HG03060 (cell line): ENCODE results near the gene FBN2.

Source experiments
- ATAC-seq: cut with Tn5 transposase; IDR thresholded peaks from one replicate; pipeline ENCODE4 v1.9.1; 2021; ENCODE audit warnings: low read depth, moderate number of reproducible peaks; ENCODE audit not compliant: unreplicated experiment

The FBN2 gene

DNA sequence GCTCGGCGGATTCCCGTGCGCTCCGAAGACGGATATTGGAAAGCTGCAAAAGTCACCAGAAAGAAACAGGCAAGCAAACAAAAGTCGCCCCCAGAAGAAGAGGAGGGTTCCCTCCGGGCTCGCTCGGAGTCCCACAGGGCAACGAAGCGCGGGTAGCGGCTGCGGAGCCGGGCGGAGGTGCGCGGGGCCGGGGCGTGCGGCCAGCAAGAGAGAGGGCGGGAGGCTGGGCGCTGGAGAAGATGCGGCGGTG is at the start of gene FBN2:
Gene FBN2, minus strand, starts transcription at position 246 of the 250 bp plus-strand sequence. CDS start 642 bp downstream, outside the sequence.
- ATAC-seq, result no peak

DNA sequence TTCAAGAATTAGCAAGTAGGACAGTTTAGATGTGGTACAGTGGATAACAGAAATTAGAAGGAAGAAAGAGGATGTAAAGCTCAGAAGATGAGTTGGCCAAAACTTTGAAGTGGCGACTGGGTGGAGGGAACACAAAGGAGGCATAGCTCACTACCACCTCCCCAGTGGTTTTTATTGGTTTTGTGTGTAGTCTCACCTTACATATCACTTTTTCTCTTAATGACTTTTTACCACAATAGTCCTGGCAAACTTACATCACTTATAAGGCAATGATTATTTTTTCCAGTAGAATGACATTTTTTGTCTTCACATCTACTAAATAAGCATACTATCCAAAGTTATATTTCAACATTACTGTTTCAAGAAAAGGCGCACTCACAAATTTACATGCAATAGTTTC is 49.2 kb upstream of the FBN2 start:
- no peak for ATAC-seq

DNA sequence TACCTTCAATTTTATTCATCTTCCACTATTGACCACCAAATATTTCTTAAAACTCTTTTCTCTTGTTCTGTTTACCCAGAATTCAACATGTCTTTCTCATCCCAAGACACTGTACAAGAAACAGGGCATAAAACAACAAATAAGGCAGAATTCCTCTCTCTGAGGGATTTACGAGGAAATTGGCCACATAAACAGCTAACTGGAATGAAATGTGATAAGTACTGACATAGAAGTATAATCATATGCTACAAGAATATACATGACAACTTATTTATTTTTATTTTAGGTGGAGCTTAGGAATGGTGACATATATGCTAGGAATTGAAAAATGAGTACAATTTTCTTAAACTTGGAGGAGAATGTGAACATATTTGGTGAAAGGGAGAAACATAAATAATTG is 48.8 kb upstream of the FBN2 start:
- no peak for ATAC-seq

DNA sequence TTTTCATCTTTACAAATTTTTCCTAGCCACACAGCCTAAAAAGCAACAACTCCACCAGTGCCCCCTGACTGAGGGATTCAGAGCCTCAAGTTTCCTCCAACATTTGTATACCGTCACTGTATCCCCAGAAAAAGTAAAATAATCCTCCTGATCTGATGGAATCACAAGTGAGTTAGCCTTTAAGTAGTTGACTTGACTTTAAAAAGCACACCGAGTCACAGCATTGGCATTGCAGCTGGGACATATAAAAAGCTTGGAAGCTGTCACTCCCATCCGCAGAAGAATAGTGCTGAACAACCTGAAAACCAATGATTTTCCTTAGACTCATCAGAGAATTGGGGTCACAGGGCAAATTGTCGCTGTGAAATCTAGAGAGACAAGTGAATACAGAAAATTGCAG is 41.6 kb upstream of the FBN2 start:
- ATAC-seq, result no peak

DNA sequence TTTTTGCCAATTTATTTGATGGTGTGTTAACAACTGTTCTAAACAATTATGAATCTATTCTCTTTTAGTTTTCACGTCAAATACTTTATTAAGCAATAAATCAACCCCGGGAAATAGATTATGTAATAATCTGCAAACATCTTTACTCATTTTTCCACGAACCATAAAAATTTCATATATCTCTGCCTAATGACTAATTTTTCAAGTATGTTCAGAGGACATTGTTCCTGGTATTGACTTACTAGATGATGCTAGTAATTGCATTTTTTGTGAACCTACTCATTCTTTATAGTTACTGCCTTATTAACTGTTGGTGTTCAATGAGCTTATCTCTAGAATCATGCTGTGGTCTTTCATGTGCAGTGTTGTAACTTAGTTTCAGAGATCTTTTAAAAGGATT is 41.0 kb upstream of the FBN2 start:
- ATAC-seq, result no peak

DNA sequence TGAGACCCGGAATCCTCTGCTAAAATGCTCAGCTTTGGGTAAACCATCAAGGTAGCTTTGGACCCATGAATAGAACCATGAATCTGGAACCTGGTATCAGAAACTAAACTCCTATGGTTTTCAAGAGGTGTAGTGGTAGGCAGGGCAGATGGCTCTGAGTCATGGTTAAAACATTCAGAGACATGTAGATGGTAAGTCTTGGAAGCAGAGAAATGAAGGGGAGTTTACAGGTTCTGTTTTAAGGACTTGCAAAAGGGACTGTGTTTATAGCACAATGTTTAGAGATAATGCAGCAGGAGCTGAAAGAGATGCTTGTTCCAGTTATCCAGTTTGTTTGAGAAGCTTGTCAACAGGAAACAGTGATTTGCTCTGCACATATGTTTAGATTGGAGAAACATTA is 36.0 kb upstream of the FBN2 start:
- ATAC-seq, result no peak

DNA sequence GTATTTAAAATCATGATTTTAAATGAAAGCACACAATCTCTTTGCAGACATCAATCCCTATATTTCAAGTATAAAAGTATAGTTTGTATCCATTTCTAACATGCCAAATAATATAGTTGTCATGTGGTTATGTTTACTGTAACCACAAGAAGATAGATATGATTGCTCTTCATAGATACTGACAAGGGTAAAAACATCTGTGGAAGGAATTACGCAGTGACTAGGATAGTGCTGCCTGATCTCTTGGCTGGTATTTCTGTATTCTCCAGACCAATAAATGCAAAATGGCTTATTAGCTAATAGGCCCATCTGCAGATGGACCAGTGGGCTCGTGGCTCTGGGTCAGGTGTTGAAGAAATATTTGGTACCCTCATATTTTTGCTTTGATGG is 34.9 kb upstream of the FBN2 start:
- no peak for ATAC-seq

DNA sequence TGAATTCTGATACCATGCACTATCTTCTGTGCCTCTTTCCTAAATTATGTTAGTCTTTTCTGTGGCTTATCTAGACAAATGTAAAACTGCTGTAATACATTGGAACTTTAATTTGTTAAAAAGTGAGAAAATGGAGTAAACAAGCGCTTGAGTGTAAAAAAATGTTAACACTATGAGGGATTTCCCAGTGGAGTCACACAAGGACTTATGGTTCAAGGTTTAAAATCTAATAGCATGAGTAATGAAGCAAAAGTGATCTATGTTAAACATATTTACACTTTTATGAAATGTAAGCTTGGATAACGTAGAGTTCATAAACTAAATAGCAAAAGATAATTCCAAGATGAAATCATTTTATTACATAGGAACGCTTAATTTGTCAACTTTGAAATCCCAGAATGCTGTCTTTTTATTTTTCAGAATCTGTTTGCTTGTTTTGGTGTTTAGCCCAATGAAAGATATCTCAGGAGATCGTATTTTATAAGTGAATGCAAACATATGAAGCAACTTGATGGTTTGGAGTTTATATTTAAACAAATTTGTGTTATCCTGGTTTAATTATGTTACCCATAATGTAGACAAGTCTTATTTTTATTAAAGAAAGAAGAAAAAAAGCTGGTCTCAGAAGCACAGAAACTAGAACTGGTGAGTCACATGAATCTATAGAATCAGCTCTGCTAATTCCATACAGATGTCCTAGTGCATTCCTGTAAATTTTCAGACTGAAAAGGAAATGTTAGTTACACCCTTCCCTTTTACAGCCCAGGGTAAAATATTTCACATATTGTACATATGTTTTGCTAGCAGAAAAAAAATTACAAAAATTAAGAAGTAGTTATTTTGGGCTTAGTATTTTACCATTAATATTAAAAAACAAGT is 34.2 kb upstream of the FBN2 start:
- ATAC-seq, result no peak

DNA sequence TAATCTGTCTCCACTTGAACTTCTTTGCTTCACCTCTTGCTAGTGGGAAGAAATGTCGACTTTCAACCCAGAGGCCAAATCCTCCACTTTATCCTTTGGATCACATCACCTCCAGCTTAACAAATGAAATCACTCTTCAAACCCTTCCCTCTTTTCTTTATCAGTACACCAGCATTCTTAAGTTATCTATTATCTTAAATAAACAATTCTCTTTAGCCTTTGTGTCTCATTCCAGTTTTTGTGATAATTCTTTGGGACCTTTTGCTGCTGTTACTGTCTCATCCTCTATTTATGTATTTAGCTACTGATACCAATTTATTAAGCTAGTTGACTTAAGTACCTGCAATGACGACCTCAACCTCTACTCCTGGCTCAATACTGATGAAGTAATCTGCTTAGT is 28.1 kb upstream of the FBN2 start:
- no peak for ATAC-seq

DNA sequence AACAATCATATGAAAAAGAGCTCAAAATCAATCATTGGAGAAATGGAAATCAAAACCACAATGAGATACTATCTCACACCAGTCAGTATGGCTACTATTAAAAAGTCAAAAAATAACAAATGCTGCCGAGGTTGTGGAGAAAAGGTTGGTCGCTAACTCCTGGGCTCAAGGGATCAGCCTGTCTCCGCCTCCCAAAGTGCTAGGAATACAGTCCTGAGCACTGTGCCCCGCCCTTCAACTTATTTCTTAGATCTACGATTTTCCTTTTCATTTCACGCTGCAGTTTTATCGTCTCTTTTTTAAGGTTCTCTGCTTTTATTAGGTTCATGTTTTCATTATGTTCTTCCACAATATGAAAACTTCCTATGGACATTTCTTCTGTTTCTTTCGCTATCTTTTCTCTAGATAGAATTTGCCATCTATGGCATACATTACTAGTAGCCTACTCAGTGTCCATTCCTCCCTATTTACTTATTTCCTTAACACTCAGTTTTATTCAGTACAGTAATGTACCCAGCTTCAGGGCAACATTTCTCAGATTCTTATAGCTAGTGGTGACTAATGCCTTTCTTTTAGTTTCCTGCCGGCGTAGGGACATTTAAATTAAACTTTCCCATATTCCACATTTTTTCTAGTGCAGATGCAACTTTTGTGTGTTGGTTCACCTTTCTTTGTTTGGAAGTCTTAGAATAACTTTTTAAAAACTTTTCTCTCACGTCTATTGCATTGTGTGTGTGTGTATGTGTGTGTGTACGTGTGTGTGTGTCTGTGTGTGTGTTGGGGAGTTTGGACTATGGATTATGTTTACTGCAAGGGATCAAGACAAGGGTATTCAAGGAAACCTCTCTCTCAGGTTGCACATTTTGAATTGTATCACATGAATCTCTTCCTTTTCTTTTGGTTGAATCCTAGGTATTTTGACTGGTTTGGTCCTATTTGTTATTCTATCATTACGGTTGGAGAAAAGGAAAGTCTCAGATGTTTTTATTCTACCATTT is 21.6 kb upstream of the FBN2 start:
- ATAC-seq, result no peak

DNA sequence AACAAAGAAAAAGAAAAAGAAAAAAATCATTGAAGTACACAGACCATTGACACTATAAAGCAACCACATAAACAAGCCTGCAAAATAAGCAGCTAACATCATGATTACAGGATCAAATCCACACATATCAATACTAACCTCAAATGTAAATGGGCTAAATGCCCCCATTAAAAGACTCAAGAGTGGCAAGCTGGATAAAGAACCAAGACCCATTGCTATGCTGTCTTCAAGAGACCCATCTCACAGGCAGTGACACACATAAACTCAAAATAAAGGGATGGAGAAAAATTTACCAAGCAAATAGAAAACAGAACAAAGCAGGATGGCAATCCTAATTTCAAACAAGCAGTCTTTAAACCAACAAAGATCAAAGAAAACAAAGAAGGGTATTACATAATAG is 15.7 kb upstream of the FBN2 start:
- ATAC-seq, result no peak

DNA sequence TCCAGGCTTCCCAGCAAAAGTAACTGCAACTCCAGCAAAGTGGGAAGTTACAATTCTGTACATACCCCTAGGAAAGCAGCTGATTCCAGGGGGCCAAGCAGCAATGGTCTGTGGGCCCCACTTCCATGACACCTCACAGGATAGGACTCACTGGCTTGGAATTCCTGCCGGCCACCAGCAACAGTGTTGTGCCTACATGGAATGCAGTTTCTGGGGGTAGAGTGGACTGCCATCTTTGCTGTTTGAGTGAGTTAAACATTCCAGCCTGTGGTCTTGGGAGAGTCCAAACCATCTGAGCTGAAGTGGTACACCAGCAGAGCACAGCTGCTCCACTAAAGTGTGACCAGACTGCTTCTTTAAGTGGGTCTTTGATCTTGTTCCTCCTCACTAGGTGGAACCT is 13.4 kb upstream of the FBN2 start:
- no peak for ATAC-seq

DNA sequence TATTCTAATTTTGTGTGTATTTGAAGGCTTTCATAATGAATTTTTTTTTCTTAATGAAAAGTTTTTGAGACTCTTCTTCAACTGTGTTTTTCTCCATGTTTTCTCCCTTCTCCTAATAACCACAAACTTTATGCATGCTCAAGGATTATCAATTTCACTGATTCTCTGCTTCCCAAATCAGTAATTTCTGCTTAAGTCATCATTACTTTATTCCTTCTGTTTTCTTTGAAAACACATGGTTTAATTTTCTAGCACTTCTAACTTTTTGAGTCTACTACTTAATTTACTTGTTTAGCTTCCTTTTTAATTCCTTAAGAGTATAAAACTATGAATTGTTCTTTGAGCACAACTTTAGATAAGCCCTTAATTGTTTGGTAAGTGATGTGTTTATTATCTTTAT is 11.5 kb upstream of the FBN2 start:
- no peak for ATAC-seq

DNA sequence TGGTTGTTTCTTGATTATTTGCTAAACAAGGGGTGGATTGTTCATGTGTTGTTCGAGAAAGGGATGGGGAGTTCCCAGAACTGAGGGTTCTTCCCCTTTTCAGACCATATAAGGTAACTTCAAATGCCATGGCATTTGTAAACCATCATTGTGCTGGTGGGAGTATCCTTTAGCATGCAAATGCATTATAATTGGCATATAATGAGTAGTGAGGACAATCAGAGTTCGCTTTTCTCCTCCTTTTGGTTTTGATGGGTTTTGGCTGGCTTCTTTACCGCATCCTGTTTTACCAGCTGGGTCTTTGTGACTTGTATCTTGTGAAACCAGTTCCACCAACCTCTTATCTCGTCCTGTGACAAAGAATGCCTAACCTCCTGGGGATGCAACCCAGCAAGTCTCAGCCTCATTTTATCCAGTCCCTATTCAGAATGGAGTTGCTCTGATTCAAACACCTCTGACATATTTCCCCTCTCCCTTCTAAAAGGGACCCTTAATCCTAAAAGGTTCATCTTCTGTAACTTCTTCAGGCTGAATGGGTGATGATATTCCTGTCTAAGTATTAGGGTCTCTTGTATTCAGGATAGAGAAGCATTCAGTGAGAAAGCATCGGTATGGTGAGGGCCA is 8.7 kb upstream of the FBN2 start:
- no peak for ATAC-seq

DNA sequence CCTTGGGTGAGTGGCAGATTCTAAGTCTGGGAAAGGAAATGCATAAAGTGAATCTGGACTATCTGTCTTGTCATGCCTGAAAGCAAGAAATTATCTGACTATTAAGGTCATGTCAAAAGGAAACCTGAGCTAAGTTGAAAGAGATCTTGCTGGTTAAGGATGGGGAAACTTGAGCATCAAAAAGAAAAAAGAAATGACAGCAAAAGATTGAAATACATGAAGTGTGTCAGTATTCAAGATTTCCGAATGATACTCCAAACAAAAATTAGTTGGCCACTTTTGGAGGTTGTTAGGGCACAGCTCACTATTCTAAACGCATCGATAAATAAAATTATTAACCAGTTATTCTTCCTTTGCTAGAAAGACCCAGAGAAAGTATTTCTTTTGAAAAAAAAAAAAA is 3.3 kb upstream of the FBN2 start:
- no peak for ATAC-seq

DNA sequence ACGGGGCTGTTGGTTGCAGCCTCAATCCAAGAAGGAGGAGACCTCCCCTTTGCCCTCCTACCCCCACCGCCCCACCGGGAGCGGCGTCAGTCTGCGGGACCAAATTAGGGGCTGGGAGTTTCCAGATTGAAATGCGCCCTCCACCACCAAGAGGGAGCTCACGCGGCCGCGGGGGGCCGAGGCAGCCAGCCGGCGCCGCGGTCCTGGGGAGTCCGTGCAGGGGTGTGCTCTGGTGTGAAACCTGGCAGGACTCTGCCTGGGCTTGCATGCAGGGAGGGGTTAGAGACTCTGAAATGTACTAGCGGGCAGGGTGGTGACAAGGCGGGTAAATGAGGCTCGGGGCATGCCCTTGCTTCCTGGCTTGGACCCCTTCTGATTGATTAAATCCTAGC is 989 bp upstream of the FBN2 start:
- ATAC-seq, result no peak

DNA sequence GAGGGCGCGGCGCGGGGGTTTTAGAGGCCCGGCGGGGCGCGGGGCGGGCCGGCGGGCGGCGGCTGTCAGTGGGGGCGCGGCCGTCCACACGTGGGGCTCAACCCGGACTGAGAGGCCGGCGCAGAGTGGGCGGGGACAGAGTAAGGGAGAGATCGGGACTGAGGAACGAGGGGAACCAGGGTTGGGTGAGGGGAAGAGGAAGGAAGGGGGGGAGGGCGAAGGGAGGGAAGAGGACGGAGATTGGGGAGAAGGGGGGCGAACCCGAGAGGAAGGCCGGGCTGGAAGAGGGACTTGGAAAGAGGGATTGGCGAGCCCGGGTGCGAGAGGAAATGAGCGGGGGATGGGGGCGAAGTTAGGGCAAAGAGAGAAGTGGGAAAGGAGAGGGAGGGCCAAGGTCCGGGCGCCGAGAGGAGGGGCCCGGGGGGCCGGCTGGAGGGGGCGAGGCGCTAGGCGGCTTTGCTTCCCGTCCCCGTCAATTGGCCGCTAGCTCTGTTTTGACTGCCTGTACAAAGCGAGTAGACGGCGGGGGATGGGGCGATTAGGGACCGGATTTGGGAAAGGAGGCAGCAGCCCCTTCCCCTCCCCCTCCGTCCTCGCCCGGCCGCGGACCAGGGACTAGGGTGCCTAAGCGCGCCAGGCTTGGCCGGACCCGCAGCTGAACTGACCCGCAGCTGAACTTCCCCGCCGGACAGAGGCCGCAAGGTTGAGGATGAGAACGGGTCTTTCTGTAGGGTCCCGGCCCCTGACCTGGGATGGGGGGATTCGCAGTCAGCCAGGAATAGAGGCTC is 399 bp upstream of the FBN2 start:
- ATAC-seq, result no peak

DNA sequence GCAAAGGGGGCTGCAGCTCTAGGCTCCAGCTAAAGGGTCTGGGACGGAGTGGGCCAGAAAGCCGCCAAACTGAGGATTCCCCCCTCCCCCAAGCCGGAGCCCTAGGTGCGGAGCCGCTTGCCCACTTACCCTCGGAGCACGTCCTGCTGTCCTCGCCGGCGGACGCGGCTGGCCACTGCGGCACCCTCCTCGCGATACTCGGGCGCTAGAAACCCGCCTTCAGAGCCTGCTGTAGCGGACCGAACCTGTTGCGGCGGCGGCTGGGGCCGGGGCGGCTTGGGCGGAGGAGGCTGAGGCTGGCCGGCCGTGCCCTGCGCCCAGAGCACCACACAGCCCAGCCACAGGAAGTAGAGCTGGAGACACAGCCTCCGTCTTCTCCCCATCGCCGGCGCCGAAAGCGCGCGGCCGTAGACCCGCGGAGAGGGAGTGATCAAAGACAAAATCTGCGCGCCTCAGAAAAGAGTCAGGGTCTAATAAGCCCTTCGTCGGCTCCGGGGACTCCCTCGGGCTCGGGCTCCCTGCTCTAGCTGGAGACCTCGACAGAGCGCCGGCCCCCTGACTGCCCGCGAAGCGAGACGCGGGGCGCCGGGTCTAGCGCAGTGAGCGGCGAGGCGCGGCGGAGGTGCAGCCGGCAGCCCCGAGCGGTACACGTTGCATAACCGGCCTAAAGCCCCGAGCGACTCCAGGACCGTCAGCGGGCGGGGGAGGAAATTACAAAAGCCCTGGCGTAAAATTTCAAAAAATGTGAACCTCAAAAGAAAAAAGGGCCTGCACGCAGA is 635 bp downstream of the FBN2 start:
- no peak for ATAC-seq

DNA sequence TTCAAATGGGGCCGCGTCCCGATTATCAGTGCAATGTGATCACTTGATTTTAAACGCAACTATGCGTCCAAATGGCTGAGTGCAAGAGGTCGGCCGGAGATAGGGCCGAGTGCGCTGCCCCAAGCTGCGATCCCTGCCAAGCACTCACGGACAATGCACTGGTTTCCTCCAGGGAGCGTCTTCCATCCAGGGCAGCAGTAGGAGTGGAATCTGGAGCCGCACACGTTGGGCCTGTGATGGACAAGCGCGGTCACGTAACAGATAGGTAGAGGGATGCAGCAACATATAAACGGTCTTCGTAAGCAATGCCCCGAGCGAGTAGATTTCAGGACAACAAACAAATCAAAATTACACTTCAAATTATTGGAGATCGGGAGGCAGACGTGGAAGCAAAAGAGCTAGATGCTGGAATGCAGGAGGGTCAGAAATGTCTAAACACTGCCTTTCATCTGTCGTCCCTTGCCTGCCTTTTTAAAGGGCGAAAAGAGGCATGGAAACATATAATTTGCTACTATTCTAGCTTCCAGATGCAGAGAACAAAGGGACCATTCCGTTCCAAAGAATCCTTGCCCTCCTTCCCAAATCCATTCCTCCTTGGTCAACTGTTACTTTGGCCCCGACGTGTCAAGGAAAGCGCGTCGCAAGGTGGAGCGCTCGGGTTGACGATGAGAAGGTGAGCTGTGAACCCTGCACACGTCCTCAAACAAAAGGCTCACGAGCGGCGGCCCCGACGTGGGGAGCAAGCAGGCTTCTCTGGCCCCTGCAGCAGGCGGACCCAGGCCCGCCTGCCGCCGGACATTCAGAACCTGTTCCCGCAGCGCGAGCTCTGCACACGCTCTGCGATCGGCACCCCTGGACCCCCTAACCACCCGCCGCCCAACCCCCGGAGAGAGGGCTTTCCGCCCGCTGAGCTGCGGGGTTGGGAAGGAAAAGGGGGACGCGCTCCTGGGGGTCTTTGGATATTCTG is 1.5 kb downstream of the FBN2 start:
- no peak for ATAC-seq
